Activated naive CD4-positive, alpha-beta T cell treated with anti-CD3 and anti-CD28 coated beads, Interleukin-2, amount 50 U/mL, for 16 hours (primary cell): Measurements from ENCODE around the gene MAML3.

Source experiments
- DNase-seq: peaks from one replicate; pipeline ENCODE4 v3.0.0-alpha.2; 2020

The MAML3 gene

DNA sequence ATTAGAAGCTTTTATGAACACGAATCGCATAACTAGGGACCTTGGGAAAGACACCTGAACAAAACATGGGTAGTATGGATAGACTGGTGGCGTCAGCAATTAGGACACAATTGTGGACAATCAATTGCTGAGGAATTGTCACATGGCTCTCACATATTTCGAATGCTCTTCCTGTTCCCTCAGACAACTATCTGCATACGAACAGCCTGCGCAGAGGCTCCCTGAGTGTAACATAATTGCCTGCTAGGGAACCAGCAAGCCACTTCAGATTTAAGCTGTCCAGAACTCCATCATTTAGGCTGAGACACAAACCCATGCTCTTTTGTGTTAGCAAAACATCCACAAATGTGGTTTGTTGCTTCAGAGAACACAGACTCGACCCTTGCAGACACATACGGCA, 327.6 kb downstream of the MAML3 start:
- no peak for DNase-seq

DNA sequence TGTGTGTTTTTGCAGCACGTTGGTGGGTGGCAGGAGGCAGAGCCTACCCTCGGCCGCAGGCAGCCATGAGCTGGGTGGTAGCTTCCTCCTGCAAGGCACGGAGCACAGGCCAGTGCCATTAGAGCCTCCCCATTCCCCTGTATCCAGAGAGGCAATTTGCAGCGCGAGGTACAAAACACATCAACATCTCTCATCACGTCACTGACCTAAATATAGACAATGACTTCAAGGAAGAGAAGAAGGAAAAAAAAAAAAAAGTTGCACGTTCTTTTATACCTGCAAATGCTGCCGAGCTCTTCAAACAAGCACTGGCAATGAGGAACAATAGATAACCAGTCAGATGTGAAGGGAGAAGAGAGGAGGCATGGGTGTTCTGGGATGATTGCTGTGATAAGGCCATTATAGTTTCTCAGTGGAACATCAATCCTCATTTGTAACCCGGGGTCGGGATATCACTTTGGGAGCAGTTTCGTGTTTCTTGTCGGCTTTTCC, 328.4 kb downstream of the MAML3 start:
- no peak for DNase-seq

DNA sequence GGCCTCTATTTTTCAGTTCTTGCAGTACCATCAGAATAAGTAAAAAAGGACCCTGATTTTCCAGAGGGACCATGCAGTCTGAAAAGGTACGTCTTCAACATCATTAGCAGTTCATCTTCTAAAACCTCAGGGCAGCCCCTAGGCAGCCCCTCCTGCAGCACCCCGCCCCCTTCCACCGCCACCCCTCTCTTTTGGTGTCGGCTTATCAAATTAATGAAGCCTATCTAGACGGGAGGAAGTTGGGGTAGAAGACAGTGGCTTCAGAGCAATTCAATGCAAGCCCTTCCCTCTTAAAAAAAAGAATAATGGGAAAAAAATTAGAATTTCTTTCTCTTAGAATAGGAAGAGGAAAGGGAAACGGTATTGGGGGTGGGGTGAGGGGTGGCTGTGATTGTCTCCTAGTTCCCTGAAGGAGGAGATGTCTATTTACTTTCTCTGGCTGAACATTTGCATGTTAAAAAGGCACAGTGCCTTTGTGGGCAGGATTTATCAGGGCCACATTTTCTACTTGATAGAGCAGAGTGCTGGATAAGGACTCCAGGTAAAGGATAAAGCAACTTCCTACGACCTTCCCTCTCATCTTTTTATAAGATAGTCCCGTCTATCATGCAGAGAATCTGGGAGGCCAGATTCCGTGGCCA, 329.0 kb downstream of the MAML3 start:
- no peak for DNase-seq

DNA sequence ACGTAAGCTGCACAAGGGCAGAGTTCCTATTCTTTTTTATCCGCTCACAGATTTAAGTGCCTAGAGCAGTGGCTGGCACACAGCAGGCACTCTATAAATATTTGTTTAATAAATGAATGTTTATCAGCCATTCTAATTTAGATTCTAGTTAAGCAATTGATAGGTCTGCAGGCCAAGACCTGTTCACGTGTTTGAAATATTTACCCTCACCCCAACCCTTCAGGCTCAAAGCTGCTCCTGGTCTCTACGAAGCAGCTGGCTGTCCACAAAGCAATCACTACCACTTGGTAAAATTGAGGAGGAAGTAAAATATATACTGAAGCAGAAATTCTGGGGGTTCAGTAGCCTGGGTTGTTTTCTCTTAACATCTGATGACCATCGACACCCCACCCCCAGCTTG, 330.2 kb downstream of the MAML3 start:
- no peak for DNase-seq

DNA sequence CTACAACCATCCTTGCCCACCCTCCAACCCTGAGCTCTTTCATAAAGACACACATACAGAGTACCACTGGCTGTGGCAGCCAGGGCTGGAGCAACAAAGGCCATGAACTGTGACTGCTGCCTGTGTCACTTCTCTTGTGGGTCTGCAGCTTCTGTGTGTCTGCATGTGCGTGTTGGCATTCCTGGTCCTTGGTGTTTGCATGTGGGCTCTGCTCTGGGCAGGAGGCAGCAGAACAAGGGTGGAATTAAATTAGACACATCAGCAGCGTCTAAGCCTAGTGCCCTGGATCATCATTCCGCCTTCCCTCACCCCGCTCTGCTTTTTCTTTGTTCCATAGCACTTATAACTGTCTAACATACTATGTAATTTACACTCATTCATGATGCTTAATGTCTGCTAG, 330.6 kb downstream of the MAML3 start:
- no peak for DNase-seq

DNA sequence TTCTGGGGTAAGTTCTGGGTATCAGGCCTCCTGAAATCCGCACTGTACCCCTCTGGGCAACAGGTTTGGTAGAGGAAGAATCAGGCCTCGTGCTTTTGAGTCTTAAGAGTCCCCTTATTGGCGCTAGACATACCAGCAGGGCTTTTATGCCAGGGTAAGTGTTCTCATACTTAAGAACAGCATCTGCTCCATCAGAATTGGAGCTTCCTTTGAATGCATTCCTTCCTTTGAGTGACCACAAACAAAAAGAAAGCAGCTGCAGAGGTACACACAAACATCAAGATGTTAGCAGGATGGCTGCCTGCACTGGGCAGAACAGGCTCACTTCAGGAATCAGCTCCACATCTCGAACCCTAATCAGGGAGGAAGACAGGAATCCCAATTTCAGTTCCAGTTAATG, 331.6 kb downstream of the MAML3 start:
- no peak for DNase-seq

DNA sequence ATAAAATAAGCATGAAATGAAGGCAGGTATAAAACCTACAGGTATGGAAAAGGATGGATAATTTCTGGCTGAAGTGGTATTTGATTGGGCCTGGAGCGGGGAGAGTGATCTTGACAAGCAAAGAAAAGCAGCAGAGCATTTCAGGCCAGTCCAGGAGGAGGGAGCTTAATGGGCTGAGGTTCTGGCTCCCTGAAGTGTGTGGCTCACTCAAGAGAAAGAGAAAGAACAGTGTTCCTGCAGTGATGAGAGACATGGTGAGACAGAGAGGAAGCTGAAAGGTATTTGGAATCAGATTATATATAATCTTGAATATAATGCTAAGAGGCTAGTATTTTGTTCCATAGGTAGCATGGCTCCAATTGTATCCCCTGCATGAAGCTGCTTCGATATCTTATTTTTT, 334.9 kb downstream of the MAML3 start:
- no peak for DNase-seq

DNA sequence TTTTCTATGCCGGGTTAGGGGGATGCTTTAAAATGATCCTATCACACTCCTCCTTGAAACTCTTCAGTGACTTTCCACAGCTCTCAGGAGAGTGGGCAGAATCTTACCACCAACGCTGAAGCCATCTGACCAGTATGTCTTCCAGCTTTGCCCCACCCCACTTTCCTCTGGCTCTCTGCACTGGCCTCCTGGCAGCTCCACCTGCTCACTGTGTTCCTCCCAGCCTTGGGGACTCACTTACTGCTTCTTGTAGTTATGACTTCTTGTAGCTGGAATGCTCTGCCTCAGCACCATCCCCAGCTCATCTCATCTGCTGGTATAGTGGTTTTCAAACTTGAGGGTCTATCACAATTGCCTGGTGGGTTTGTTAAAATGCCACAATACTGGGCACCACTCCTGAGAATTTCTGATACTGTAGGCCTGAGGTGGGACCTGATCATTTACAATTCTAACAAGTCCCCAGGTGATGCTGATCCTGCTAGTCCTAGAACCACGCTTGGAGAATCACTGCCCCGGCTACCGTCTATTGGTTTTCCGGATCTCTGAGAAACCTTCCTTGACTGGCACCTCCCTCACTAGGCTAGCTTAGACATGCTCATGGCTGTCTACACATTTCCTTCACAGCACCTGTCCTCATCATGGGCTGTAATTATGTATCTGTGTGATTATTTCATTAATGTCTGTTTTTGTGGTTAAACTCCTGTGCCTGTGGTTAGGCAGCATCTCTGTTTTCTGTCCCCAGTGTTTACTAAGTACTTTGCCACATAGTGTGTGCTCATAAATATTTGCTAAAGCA, 336.1 kb downstream of the MAML3 start:
- DNase-seq, result no peak

DNA sequence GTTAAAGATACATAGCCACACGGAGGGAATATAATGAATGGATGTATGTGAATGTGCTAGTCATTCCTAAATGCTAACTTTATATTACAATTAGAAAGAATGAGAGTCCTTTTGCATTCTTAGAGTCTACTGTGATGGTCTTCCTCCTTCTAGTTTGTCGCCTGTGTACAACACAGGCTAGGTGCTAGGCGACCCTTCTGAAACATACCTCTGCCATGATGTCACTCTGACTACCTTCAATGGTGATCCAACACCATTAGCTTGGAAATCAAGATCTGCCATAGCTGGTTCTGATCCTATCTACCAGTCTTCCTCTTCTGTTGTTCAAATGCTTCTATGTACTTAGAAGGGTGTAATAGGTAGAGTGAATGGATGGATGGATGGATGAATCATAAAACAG, 337.1 kb downstream of the MAML3 start:
- DNase-seq, result no peak

DNA sequence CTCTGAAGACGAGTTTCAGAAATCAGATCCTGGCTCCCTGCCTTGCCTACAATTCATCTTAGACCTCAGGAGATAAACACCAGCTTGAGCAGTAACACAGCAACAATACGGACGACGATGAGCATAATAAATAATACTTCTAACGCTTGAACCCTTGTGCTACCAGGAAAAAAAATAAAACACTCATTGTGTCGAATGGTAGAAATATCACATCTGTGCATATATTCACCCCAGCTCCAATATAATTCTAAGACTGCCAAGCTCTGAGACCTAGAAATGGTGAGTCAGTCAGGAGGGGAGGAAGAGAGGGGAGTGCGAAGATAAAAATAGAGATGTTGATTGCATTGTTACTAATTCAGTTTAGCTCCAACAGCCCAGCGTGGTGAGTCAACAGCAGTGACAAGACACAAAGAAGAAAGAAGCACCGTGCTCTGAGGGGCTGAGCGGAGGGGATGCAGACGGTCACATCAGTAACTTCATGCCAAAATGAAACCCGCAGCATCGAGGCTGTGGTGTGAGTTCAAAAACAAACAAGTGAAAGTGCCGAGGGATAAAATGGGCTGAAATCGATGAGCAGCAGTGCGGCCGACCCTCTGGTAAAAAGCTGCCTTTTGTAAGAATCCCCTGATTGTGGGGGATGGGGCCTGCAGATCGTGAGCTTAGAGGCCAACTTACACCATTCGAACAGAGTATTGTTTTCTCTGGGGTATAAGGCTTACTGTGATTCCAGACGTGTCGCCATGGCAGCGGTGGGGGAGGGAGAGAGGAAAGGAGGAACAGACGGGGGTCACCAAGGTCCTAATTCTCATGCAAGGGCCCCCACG, 338.0 kb downstream of the MAML3 start:
- no peak for DNase-seq

DNA sequence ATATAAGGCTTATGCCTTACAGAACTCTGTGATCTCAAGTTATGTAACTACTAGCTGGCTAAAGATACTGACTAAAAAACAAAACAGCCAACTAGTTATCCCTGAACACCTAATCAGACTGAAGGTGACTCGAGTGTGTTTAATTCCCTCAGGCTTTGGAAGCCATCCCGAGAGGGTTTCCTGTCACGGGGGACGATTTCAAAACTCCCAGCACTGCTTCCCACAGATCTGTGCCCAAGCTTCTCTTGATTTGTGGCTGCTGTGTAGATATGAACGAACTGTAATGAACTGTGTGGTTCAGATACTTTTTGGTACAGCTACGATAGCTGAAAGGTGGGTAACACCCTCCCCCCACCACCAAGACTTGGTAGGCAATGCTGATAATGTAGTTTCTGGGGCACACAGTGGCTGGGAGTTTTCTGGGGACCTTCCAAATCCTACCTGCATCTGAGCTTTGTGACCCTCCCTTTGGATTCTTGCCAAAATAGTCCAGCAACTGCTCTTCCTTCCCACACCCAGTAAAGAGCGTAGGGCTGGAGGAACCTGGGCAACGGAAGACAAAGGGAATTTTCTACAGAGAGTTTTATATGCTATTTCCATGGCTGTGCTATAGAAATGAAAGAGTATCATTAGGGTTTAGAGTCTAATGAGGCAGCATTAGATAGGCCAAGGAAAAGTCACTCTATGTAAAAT, 339.5 kb downstream of the MAML3 start:
- DNase-seq, result no peak

DNA sequence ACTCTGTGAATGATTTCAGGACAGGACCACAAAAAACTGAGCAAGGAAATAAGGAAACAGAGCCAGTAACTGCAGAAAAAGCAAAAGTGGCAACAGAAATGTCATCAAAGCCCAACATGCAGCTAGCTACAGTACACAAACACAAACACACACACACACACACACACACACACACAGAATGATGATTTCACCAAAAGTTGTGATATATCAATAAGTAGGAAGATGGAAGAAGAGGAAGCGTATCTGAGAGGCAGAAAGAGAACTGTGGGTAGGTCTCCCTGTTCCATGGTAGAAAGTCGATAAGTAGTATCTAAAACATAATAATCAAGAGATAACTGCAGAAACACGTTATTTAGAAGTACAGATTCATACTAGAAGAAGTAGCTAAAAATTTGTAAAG, 340.1 kb downstream of the MAML3 start:
- no peak for DNase-seq

DNA sequence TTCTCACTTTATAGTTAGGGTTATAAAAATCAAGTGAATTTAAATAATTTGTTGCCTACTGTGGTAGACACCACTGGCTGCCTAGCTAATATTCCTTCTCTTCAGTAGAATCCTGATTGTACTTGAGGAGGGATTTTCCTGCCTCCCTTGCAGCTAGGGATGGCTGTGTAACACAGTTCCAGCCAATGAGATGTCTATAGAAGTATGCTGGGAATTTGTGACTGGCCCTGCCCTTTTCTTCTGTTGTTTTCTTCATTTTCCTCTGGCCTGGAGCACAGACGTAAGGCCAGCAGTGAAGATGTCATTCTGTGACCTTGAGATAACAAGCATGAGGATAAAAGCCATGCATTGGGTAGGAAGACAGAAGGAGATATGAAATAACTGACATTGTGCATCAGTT, 343.3 kb downstream of the MAML3 start:
- no peak for DNase-seq

DNA sequence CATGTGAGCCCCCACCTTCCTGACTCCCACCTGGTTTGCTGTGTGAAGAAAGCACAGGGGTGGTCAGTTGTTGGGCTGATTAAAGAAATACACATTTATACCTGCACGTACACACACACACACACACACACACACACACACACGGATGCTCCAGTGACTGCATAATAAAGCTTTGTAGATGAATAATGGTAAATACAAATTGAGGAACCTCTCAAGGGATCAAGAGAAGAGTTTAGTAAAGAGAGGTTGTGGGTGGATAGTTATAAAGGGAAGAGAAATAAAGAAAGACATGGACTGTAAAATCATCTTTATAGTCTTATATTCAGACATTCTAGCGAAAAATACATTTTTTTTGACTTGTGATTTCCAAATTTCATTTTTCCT, 344.2 kb downstream of the MAML3 start:
- DNase-seq, result no peak

DNA sequence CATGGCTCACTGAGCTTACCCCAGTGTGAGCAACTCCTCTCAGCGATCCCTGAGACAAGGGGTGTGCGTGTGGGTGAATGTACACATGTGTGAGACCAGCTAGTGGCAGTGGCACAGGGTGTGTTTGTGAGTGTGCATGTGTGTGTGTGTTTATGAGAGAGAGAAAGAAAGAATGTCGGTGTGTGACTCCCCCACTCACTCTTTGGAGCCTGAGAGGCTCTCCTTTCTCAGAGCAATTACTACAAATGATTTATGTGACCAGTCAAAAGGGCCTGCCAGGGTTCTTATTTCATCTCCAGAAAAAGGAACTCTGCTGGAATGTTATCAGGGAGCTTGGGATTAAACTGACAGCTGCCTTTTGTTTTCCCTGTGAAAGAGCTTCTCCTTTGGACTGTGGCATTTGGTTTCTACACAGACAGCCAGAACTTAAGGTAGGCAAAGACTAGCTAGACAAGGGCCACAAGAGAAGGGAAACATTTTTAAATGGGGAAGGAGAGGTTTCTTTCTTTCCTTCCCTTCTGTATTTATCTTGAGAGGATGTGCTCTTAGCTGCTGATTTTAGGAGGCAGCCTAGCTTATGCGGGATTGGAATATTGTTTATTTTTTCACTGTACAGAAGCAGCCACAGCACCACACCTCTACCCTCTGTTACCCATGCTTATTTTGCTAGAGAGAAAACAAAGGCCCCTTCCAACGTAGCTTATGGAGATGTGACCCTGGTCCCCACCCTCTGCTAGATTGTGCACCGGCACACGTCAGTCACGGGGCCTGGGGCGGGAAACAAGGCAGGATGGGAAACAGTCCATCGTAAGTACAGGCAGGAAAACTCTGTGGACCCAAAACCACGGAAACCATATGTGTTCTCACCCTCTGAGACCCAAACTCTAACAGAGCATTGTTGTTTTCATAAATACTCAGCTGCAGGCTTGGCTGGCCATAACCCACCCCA, 344.9 kb downstream of the MAML3 start:
- DNase-seq, result no peak

DNA sequence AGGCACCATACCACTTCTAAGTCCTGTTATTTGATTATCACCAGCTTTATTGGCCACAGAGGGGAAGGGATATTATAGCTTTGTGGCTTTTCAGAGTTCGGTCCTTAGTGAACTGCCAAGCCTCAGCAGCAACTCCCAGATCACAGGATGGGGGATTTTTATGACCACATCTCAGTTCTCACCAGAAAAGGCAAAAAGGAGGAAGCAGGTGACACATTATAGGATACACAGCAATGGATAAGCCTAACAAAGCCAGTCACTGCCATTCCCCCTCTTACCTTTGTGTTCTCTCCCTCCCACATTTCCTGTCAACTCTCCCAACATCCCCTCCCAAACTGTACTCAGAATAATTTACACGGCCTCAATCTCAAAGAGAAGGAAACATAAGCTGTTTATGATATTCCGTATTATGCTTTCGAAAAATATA, 345.6 kb downstream of the MAML3 start:
- DNase-seq, result no peak

DNA sequence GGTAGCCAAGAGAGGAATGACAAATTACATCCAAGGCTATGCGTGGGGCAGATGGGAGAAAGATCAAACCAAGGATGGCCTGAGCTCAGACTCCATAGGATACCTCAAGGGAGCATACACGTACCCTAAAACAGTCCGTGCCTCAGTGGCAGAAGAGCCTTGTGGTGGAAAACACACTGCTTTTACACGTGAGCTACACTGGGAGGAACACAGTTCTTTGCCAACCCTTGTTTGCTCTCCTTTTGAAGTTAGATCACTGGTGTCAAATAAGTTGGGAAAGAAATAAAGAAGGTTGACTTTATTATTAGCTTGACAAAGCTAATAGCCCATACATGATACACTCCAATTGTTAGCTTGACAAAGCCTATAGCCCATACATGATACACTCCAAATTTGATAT, 346.5 kb downstream of the MAML3 start:
- DNase-seq, result no peak

DNA sequence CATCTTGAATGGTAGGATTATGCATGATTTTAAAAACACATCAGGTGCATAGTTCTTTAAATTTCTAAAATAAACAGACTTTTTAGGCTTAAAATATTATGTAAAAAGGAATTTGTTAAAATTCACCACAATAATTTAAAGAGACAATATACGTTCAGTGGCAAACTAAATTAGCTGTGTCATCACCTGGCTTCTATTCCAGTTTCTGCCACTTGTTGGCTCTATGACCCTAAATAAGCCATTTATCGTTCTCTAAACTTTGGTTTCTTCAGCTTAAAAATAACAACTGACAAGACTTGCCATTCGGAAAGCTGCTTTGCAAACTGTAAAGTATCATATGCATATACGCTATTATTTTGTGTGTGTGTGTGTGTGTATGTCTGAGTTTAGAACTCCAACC, 347.1 kb downstream of the MAML3 start:
- no peak for DNase-seq

DNA sequence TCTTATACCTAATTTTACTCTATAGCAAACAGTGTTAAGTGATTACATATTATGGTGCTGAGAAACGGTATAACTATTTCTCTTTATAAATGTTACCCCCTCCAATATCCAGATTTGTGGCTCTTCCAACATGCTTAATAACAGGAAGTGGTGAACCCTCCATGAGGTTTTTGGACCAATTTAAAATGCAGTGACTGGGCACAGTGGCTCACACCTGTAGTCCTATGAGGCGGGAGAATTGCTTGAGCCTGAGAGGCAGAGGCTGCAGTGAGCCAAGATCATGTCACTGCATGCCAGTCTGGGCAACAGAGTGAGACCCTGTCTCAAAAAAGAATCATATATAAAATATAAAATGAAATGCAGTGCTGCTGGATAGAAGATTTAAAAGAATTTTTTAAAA, 351.1 kb downstream of the MAML3 start:
- DNase-seq, result no peak

DNA sequence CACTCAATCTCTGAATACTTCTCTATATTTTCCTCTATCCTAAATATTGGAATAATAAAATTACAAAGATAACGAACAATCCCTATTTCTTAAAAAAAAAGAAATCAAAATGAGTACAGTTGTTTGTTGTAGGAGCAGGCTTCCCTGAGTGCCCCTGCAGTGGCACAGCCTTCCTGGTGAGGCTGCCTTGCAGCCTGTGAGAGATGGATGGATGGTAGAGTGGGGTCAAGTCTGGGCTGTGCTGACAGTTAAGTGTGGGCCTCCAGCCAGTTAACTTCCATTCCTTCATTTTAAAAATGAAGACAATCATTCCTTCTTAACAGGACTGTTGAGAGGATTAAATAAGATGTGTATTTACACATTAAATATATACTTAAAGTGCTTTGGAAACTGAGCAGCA, 351.5 kb downstream of the MAML3 start:
- no peak for DNase-seq

DNA sequence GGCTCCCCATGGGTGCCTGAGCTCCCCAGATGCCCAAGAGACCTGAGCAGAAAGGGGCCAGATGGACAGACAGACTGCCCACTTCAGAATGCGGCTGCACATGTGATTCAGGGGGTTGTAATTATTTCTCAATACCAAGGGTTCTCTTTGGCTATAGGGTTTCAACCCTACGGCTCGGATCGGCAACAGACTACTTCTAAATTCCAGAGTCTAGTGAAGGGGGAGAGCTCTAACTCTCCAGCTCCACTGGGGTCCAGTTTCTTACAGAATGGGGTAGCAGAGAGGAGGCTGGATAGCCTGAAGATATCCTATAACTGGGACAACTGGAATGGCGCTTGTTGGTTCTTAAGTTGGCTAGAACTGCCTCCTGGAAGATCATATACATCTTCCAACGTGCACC, 352.1 kb downstream of the MAML3 start:
- DNase-seq, result no peak

DNA sequence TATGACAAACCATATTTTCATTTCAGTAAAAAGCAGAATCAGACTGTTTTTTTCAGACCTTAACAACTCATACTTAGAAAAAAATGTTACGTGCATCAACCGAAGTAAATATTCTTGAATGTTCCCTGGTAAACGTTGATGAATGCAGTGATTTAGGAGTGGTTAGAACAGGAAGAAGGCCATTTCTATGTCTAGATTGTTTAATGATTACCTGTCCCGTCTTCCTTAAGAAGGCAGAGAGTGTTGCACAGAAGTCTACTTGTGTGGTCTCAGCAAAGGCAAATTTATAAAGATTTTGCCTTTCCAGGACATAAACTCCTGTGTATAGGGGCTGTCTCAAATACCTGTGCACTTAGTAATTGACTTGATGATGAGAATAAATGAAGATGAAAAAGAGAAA, 353.9 kb downstream of the MAML3 start:
- no peak for DNase-seq
